ENCODE results near the gene UVRAG. TPM values are rescaled to one million over a fixed set of nuclear protein-coding genes. Genes with fewer than 3 reads are reported as not detected.

Gene UVRAG
- total RNA-seq, 2 donors from 2014 or later = 10.9 to 31.0 TPM

DNA sequence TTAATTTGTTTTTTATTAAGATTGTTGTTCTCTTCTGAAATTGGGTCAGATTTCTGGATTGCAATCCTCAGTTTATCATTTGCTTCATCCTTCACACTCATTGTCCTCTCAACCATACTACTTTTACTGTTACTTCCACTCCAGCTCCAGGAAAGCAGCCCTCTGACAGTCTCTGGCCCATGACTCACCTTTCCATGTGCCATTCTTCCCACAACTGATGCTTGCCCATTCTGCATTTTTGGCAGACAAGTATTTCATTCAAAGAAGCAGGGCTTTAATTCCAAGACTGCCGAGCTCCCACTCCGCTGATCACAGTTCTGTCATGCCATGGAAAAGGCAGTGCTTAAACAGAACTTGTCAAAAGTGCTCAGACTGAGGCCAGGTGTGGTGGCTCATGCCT lies 252.1 kb downstream of the UVRAG start:
- no peaks in the 10 kb centered on the region for H3K9me3 ChIP-seq
- no peaks in the 10 kb centered on the region for H3K27me3 ChIP-seq
- DNase-seq (peak; percentile 67 to 77 (median 72)), ATAC-seq (peak; percentile 98)
- intact Hi-C loops (cut with DNase I) = no loop called here
- no peaks in the 10 kb centered on the region for H3K36me3 ChIP-seq (replicated peaks in 1 of 2; ENCODE audit: insufficient read depth in 1 of 2, low read depth in 2 of 2)
- no peak overlapping the region for H3K4me3 ChIP-seq
- H3K4me1 ChIP-seq = peaks cover 10% of the 10 kb centered on the region
- TF ChIP-seq, protein P1, sequence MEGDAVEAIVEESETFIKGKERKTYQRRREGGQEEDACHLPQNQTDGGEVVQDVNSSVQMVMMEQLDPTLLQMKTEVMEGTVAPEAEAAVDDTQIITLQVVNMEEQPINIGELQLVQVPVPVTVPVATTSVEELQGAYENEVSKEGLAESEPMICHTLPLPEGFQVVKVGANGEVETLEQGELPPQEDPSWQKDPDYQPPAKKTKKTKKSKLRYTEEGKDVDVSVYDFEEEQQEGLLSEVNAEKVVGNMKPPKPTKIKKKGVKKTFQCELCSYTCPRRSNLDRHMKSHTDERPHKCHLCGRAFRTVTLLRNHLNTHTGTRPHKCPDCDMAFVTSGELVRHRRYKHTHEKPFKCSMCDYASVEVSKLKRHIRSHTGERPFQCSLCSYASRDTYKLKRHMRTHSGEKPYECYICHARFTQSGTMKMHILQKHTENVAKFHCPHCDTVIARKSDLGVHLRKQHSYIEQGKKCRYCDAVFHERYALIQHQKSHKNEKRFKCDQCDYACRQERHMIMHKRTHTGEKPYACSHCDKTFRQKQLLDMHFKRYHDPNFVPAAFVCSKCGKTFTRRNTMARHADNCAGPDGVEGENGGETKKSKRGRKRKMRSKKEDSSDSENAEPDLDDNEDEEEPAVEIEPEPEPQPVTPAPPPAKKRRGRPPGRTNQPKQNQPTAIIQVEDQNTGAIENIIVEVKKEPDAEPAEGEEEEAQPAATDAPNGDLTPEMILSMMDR (IDR thresholded peaks at IDR 0.05) = no peak
- TF ChIP-seq POLR2A (IDR thresholded peaks at IDR 0.05) = no peak
- 13 to 32% methylated on average over 2 of the region's 2 CpGs for WGBS, 2 donors
- H3K27ac ChIP-seq = peak overlapping the region in 2 of 4 donors; percentile 33 to 47

DNA sequence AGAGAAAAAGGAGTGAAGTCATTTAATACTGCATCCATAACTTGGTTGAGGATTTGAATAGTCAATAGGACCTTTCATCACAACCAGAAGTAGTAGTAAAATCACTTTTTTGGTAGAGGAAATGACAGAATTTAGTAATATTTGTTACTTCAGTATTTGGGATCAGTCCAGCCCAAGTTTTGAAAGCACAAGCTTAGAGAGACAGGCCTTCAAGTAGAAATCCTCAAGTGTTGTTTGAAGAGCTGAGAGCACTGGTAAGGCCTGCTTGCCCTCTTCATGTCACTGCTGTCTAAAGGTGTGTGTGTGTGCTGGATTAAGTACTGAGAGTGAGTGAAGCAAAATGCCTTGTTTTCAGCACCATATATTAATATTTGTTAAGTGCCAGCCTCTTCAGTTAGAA lies 254.0 kb downstream of the UVRAG start:
- no peak for DNase-seq
- H3K36me3 ChIP-seq (replicated peaks in 1 of 2; ENCODE audit: insufficient read depth in 1 of 2, low read depth in 2 of 2) = no peaks in the 10 kb centered on the region
- H3K4me1 ChIP-seq = peaks cover 10% of the 10 kb centered on the region

DNA sequence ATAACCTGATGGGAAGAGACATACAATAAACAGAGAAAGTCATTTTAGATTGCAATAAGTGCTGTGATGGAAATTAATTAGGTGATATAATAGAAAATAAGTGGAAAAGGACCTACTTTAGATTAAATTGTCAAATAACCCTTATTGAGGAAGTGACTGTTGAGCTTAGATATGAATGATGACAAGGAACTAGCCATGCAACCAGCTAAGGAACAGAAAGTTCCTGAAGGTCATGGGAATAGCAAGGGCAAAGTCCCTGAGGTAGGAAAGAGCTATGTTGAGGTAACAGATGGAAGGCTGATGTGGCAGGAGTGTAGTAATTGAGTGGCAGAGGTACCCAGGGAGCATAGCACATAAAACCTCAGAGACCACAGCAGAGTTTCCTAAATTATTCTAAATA lies 256.1 kb downstream of the UVRAG start:
- TF ChIP-seq POLR2A (IDR thresholded peaks at IDR 0.05) = no peak
- TF ChIP-seq, protein P1 (IDR thresholded peaks at IDR 0.05) = no peak
- H3K27me3 ChIP-seq = no peaks in the 10 kb centered on the region
- DNase-seq (no peak), ATAC-seq (no peak)
- intact Hi-C loops (cut with DNase I) = no loop called here
- H3K4me1 ChIP-seq = peaks cover 19% of the 10 kb centered on the region
- H3K4me3 ChIP-seq = no peak overlapping the region
- no peaks in the 10 kb centered on the region for H3K9me3 ChIP-seq
- H3K36me3 ChIP-seq (replicated peaks in 1 of 2; ENCODE audit: insufficient read depth in 1 of 2, low read depth in 2 of 2) = no peaks in the 10 kb centered on the region
- H3K27ac ChIP-seq = no peak overlapping the region

More for the DNA sequence above, 254.0 kb downstream of the UVRAG start:
- TF ChIP-seq, protein P1 (IDR thresholded peaks at IDR 0.05) = no peak
- TF ChIP-seq POLR2A (IDR thresholded peaks at IDR 0.05) = no peak
- Histone ChIP-seq H3K27ac (no peak overlapping the region), H3K9me3 (no peaks in the 10 kb centered on the region), H3K4me3 (no peak overlapping the region), H3K27me3 (no peaks in the 10 kb centered on the region)
- no peak for ATAC-seq
- intact Hi-C loops (cut with DNase I) = no loop called here

DNA sequence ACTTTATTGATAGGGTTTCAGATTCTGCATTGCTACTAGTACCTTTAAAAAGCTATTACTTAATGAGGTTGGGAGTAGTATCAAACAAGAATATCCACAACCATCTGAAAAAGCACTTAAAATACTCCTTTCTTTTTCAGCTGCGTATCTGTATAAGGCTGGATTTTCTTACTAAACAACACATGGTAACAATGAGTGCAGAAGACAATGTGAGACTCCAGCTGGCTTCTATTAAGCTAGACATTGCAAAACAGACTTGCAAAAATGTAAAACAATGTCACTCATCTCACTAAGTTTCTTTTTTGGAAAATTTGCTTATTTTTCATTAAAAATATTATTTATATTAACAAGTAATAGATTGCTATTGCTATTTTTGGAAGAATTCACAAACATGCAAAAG lies 258.7 kb downstream of the UVRAG start:
- no peak overlapping the region for H3K4me3 ChIP-seq
- ATAC-seq (no peak), DNase-seq (no peak)
- H3K27me3 ChIP-seq = no peaks in the 10 kb centered on the region
- TF ChIP-seq POLR2A (IDR thresholded peaks at IDR 0.05) = no peak
- TF ChIP-seq, protein P1 (IDR thresholded peaks at IDR 0.05) = no peak
- no peak overlapping the region for H3K27ac ChIP-seq
- WGBS, 2 donors = 81 to 88% methylated on average over 1 of the region's 1 CpG
- peaks cover 15% of the 10 kb centered on the region for H3K4me1 ChIP-seq
- intact Hi-C loops (cut with DNase I) = no loop called here
- H3K9me3 ChIP-seq = no peaks in the 10 kb centered on the region
- no peaks in the 10 kb centered on the region for H3K36me3 ChIP-seq (replicated peaks in 1 of 2; ENCODE audit: insufficient read depth in 1 of 2, low read depth in 2 of 2)
